Measurements from ENCODE around the gene TNFRSF18. TPM values are rescaled to one million over a fixed set of nuclear protein-coding genes. Genes with fewer than 3 reads are reported as not detected.

The TNFRSF18 gene
- polyA plus RNA-seq, 1 donor from 2014 or later: not detected

- Histone ChIP-seq H3K4me3 (ENCODE audit: low read length) (no peak overlapping the region), H3K27ac (ENCODE audit: low read length) (no peak overlapping the region), H3K9ac (ENCODE audit: low read length) (no peak overlapping the region), H3K27me3 (ENCODE audit: insufficient read depth, low read depth, low read length) (no peaks in the 10 kb centered on the region), H3K79me2 (replicated peaks; ENCODE audit: insufficient read depth, low read length) (no peaks in the 10 kb centered on the region), H3K9me2 (ENCODE audit: insufficient read depth, low read length) (no peaks in the 10 kb centered on the region), H4K20me1 (ENCODE audit: insufficient read depth) (no peaks in the 10 kb centered on the region), H2AFZ (ENCODE audit: low read depth, low read length) (no peak overlapping the region), H3K36me3 (ENCODE audit: insufficient read depth, low read length) (no peaks in the 10 kb centered on the region), H3K9me3 (ENCODE audit: low read length) (no peaks in the 10 kb centered on the region), H3K4me2 (ENCODE audit: low read length) (no peak overlapping the region), H3F3A (ENCODE audit: insufficient read depth, low read length, poor library complexity, severe bottlenecking) (no peaks in the 10 kb centered on the region)
- TF ChIP-seq POLR2AphosphoS5 (IDR thresholded peaks at IDR 0.05): no peak
- no peak for TF ChIP-seq EP300 (conservative IDR thresholded peaks at IDR 0.05; ENCODE audit: poor library complexity, severe bottlenecking)
- TF ChIP-seq REST (IDR thresholded peaks at IDR 0.05; ENCODE audit: borderline replicate concordance): no peak
- TF ChIP-seq EZH2 (IDR thresholded peaks at IDR 0.05; ENCODE audit: borderline replicate concordance, insufficient read depth, low read length, poor library complexity, severe bottlenecking): no peak
Observed at GRCh38 chr1:1157033-1157365, 49.4 kb downstream of the TNFRSF18 start.

GRCh38 chr1:1156140-1157032, 50.0 kb downstream of the TNFRSF18 start:
- Histone ChIP-seq H3K27ac (ENCODE audit: low read length) (no peak overlapping the region), H3K4me2 (ENCODE audit: low read length) (no peak overlapping the region), H3F3A (ENCODE audit: insufficient read depth, low read length, poor library complexity, severe bottlenecking) (no peaks in the 10 kb centered on the region), H2AFZ (ENCODE audit: low read depth, low read length) (no peak overlapping the region), H4K20me1 (ENCODE audit: insufficient read depth) (no peaks in the 10 kb centered on the region), H3K9ac (ENCODE audit: low read length) (no peak overlapping the region), H3K36me3 (ENCODE audit: insufficient read depth, low read length) (no peaks in the 10 kb centered on the region), H3K4me3 (ENCODE audit: low read length) (no peak overlapping the region), H3K27me3 (ENCODE audit: insufficient read depth, low read depth, low read length) (no peaks in the 10 kb centered on the region), H3K79me2 (replicated peaks; ENCODE audit: insufficient read depth, low read length) (no peaks in the 10 kb centered on the region), H3K9me2 (ENCODE audit: insufficient read depth, low read length) (no peaks in the 10 kb centered on the region), H3K9me3 (ENCODE audit: low read length) (no peaks in the 10 kb centered on the region)
- TF ChIP-seq EP300 (conservative IDR thresholded peaks at IDR 0.05; ENCODE audit: poor library complexity, severe bottlenecking) (no peak), POLR2AphosphoS5 (IDR thresholded peaks at IDR 0.05) (no peak), TAF1 (IDR thresholded peaks at IDR 0.05; ENCODE audit: low read depth) (no peak), SMC3 (conservative IDR thresholded peaks at IDR 0.05; ENCODE audit: poor library complexity) (no peak), REST (IDR thresholded peaks at IDR 0.05; ENCODE audit: borderline replicate concordance) (no peak), EZH2 (IDR thresholded peaks at IDR 0.05; ENCODE audit: borderline replicate concordance, insufficient read depth, low read length, poor library complexity, severe bottlenecking) (no peak), CTCF (IDR thresholded peaks at IDR 0.05; ENCODE audit: poor library complexity, severe bottlenecking) (no peak), RAD21 (conservative IDR thresholded peaks at IDR 0.05) (no peak), MXI1 (conservative IDR thresholded peaks at IDR 0.05; ENCODE audit: poor library complexity, severe bottlenecking) (no peak)

Measured in neural cell (in vitro differentiated cells).